Dedifferentiated amniotic fluid mesenchymal stem cell (primary cell): ENCODE measurements around the gene HSPA6.
"Not testable (repeated sequence)": the region's sequence is repeated elsewhere in the genome, so short reads cannot be mapped to it uniquely, and the experiment has no call there.

Experiments
- DNase-seq: peaks from one replicate; pipeline ENCODE4 v3.0.0-alpha.2; 2016; ENCODE audit errors: extremely low spot score

The HSPA6 gene

DNA sequence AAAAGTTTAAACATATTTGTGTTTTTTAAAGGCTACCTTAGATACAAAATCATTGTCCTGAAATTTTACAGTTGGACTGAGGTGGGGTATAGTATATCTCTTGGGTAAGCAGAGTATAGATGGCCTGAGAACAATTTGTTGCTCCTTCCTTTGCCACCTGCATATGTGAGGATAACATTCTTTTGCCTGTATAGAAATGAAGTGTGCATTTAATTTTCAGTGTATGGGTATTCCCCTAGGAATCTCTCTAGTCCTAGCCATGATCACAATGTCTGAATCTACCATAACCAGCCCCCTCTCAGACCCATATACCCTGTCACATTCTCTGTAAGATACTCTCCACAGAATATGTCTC, 21.0 kb upstream of the HSPA6 start:
- peak; percentile 6 for DNase-seq

DNA sequence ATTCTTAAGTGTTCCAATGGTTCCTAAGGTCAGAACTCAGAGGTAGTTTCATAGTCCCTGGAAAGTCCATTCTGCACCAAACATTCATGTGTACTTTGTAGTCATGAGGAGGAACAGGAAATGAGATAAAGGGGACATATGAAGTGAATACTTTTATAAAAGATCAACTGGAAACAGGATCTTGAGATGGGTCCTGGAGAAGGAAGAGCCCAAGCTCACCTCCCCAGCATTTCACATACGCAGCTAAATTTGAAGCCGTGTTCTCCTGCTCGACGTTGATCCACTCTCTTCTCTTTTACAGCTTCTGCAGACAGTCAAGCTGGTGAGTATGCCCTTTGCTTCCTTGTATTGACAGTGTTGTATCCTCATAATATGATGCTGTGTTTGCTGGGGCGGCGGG, 18.7 kb upstream of the HSPA6 start:
- no peak for DNase-seq

DNA sequence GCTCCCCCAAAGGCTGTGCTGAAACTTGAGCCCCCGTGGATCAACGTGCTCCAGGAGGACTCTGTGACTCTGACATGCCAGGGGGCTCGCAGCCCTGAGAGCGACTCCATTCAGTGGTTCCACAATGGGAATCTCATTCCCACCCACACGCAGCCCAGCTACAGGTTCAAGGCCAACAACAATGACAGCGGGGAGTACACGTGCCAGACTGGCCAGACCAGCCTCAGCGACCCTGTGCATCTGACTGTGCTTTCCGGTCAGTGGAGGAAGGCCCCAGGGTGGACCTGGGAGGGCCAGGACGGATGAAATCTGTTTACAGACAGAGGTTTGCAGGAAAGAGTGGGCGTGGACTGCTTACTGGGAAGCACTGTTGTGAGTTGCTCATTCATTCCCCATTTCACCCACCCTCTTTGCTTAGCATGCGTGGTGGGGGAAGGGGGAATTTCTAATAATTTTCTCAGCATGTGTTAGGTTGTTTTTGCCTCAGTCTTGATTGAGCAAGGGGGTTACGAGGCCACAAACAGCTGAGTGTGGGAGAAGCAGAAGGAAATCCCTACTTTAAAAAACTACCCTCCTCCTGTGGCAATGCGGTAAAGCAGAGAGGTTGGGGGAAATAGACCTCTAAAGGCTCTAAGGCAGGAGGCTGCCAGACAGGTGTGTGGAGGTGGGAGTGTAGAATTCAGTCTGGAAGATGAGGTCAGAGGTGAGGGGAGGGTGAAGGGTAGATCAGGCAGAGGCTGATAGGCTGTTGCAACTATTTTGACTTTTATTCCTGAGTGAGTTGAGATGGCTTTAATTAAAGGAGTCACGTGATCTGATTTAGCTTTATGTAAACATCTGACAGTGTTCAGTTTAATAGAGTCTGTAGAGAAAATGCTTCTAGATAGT, 17.8 kb upstream of the HSPA6 start:
- no peak for DNase-seq

GRCh38 chr1:161510477-161510876, 13.9 kb upstream of the HSPA6 start:
- no peak for DNase-seq

DNA sequence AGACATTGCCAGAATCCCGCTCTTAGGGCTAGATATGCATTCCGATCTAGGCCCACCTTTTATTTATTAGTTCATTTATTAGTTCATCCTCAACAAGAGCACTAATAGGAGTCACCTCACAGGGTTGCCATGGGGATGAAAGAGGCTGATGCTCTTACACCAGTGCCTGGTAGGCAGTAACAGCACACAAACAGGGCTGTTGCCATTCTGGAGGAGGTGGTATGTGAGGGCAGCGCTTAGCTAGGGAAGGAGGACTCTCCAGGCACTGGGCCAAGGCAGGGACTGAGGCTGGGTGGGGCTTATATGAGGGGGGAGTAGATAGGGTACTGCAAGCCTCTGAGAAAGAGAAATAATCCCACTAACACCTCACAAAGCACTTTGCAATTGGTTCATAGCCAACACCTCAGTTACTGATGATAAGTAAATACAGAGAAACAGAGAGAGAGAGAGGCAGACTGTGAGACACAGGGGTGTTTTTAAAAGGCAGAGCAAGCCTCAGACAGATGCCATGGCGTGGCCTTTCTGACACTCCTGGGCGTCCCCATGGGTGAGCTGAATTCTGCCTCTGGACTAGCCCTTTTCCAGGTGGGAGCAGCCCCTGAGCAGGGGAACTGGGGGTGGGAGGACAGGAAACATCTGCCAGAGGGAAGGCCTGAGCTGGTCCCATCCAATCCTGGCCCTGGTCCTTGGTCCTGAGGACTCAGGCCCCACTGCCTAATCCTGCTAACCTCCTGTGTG, 13.2 kb upstream of the HSPA6 start:
- DNase-seq, result no peak

- no peak for DNase-seq
Measured at GRCh38 chr1:161511756-161512060, 12.6 kb upstream of the HSPA6 start.

GRCh38 chr1:161512636-161513447, 11.5 kb upstream of the HSPA6 start:
- DNase-seq, result not testable (repeated sequence)

GRCh38 chr1:161513448-161513780, 10.9 kb upstream of the HSPA6 start:
- DNase-seq, result not testable (repeated sequence)

DNA sequence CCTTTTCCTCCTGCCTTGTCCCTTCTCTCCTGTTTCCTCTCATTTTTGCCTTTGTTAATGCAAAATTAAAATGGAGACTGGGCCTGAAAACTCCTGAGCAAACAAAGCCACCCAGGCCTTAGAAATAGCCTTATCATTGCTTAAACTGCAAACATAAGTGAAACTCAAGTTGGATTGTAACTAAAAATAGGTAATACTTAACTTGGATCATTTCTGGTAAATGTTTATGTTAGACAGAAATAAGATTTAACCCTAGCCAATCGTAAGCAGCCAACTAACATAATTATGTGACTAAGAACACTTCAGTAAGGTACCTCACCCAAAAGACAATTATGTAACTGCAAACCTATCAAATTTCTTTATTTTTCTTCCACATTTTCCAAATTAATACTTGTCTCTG, 10.4 kb upstream of the HSPA6 start:
- DNase-seq, result not testable (repeated sequence)

DNA sequence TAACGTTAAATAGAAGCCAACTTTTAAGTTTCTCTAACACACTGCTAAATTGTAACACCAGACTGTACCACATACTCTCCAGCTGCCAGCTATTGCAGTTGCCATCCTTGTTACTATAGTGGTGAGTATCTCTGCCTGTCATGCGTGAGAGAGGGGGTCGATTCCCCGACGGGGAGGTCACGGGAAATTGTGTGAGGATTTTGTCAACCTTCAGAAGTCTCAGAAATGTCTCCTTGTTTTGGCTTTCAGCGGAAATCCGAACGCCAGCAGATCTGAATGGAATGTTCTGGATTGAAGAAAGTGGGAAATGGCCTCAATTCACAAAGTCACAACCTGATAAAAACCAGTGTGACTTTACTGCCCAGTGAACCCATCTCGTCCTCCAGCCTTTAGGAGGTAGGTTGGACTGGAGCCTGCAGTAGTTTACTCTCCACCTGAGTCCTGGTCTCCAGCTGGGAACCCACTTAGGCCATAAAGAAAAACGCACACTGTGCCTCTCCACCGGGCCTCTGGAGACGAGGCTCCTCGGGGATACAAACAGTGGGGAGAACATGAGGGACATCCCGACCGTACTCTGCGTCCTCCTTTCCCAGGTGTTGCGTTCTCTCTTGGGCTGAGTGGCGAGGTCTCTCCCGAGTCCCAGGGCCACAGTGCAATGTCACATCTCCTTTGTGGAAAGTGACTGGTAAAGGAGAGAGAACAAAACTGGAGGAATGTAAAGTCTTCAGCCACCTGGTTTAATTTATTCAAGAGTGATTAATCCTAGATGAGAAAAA, 1.1 kb upstream of the HSPA6 start:
- DNase-seq, result not testable (repeated sequence)

GRCh38 chr1:161524742-161525291, 477 bp downstream of the HSPA6 start:
- DNase-seq, result not testable (repeated sequence)

DNA sequence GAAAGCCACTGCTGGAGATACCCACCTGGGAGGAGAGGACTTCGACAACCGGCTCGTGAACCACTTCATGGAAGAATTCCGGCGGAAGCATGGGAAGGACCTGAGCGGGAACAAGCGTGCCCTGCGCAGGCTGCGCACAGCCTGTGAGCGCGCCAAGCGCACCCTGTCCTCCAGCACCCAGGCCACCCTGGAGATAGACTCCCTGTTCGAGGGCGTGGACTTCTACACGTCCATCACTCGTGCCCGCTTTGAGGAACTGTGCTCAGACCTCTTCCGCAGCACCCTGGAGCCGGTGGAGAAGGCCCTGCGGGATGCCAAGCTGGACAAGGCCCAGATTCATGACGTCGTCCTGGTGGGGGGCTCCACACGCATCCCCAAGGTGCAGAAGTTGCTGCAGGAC, 981 bp downstream of the HSPA6 start:
- not testable (repeated sequence) for DNase-seq

- DNase-seq, result not testable (repeated sequence)
Measured at GRCh38 chr1:161525918-161526317, 1.6 kb downstream of the HSPA6 start.

DNA sequence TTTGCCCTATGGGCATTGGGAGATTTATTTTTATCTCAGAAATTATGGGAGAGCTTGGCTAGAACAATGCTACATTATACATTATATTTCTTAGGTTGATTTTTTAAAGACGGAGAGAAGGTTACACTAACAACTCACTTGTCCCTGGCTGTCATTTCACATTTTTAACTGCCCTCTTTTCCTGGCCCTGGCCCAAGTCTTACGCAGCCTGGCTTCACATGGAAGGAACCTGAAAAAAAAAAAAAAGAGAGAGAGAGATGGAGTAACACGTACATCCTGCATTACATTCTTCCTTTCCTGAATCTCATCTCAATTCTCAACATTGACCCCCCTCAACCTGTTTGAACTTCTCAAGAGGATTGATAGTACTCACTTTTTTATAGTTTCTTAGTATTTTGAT, 4.2 kb downstream of the HSPA6 start:
- not testable (repeated sequence) for DNase-seq

DNA sequence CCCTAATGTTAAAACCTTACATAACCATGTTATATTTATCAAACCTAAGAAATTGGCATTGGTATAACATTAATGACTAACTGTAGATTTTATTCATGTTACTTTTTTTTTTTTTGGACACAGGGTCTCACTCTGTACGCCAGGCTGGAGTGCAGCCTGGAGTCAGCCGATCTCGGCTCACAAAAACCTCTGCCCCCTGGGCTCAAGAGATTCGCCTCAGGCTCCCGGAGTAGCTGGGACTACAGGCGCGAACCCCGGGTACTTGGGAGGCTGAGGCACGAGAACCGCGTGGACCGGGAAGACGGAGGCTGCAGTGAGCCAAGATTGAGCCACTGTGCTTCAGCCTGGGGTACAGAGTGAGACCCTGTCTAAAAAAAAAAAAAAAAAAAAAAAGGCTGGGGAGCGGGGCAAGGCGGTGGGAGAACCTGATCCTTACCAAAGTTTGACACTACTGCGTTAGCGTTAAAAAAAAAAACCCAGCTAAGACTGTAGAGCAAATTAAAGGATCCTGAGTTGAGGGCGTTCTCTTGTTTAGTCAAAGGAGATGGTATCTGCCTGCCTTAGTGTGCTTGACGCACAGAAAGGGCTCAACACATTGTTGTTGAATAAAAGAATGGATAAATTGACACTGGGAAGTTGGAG, 5.2 kb downstream of the HSPA6 start:
- DNase-seq, result not testable (repeated sequence)

DNA sequence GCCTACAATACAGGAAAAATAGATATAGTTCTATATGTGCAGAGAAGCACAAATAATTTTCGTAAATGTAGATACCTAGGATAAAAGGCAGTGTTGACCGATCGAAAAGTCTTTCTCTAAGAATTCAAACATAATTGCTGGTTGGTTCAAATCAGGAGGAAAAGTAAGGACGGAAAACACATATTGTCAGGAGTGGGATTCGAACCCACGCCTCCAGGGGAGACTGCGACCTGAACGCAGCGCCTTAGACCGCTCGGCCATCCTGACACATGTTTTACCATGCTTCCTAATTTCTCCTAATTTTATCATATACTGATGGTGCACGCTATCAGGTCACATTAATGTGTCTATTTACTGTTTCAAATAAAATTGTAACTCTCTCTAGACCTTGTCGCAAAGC, 5.8 kb downstream of the HSPA6 start:
- peak; percentile 39 for DNase-seq

- peak; percentile 62 for DNase-seq
Measured at GRCh38 chr1:161530671-161531641, 6.6 kb downstream of the HSPA6 start.

DNA sequence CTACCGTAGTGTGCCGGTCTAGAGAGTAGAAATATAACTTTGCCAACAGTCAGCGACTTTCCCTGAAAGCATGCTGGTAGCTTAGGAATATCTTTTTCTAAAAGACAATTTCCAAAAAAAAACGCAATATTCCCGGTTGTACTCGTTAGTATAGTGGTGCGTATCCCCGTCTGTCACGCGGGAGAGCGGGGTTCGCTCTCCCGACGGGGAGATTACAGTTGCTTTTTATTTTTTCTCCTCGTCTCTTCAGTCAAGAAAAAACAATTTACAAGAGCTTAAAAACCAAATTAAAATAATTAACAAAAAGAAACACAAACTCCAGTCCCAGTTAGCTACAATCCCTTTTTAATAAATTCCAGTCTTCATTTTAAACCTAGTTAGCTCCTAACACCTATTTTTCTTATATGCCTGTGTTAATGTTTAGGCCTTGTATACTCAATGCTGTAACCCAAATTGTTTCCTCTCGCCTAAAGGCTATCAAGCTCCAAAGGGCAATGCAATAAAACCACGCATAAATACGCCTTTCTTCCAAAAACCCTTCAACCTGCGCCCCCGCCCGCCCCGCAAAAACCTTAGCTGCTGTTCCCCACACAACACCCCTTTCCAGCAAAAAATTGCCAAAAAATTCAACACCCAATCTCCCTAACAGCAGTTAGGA, 7.8 kb downstream of the HSPA6 start:
- peak; percentile 20 for DNase-seq
